ENCODE results near the gene ACO2. TPM values are rescaled to one million over a fixed set of nuclear protein-coding genes. Genes with fewer than 3 reads are reported as not detected.

ACO2 gene
- total and polyA plus RNA-seq, 10 of the 15 experiments (the other 5 are each of a cell fraction or from before 2014, with no cell fraction given): 21.4 to 214 (median 88.5) TPM

DNA sequence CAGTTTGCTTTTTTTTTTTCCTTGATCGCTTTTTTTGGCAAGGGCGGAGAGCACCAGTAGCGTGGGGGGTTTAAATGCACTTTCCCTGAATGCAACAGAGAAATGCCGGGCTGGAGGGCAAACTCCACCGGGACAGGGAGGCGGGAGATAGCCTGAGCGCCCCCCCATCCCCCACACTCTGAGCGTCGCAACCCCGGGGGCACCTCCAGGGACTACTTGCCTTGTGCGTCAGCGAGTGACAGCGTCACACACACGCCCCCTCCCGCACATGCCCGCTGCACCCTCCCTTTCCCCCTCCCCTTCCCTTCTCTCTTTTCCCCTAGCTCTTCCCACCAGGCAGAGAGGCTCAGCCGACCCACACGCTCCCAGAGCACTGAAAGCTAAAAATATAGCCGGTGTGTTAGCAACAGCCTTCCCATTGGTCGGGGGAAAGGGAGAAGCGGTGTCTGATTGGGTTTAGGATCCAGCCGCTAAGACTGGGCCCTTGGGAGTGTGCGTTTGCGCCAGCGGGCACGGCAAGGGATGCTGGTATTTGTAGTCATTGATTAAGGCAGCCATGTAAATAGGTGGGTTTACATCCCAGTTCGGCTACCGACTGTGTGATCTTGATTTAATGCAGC lies 20.6 kb upstream of the ACO2 start (continued):
- TF ChIP-seq ZBTB11 (CRISPR knock-in tag; IDR thresholded peaks at IDR 0.05) (no peak), KDM1A (IDR thresholded peaks at IDR 0.05; ENCODE audit: borderline replicate concordance) (no peak), CBX3 (IDR thresholded peaks at IDR 0.05; ENCODE audit: borderline replicate concordance, low read depth) (no peak), BCLAF1 (IDR thresholded peaks at IDR 0.05) (no peak), ZNF217 (IDR thresholded peaks at IDR 0.05) (no peak), ASH2L (IDR thresholded peaks at IDR 0.05; ENCODE audit: borderline replicate concordance, low read depth) (no peak)

Measured in GM12878 (cell line).